Measurements from ENCODE around the gene GPN1. TPM values are rescaled to one million over a fixed set of nuclear protein-coding genes. Genes with fewer than 3 reads are reported as not detected.

GPN1 gene
- total and polyA plus RNA-seq, 2 of the 8 experiments (the other 6 are each of a cell fraction or from before 2014, with no cell fraction given) = 38.7 to 43.5 TPM

DNA sequence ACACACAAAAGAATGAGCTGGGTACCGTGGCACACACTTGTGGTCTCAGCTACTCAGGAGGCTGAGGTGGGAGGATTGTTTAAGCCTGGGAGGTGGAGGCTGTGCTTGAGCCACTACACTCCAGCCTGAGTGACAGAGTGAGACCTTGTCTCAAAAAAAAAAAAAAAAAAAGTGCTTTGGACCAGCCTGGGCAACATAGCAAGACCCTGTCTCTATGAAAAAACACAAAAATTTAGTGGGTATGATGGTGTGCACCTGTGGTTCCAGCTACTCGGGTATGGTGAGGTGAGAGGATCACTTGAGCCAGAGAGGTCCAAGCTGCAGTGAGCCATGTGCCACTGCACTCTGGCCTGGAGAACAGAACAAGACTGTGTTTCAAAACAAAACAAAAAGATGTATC lies 35.6 kb upstream of the GPN1 start (continued):
- TF ChIP-seq GABPA (IDR thresholded peaks at IDR 0.05; ENCODE audit: borderline replicate concordance, insufficient read depth, low read length) = no peak
- no peak for TF ChIP-seq SRF (IDR thresholded peaks at IDR 0.05; ENCODE audit: low read depth, low read length)
- TF ChIP-seq SP1 (IDR thresholded peaks at IDR 0.05; ENCODE audit: low read depth, low read length) = no peak
- no peak for TF ChIP-seq SP4 (IDR thresholded peaks at IDR 0.05; ENCODE audit: low read length)
- TF ChIP-seq YY1 (IDR thresholded peaks at IDR 0.05; ENCODE audit: low read depth, low read length) = no peak
- no peak for TF ChIP-seq TAF1 (IDR thresholded peaks at IDR 0.05; ENCODE audit: low read depth, low read length)
- TF ChIP-seq NANOG (IDR thresholded peaks at IDR 0.05; ENCODE audit: insufficient read depth, low read depth, low read length, poor library complexity, severe bottlenecking) = no peak
- no peak for TF ChIP-seq SIRT6 (IDR thresholded peaks at IDR 0.05; ENCODE audit: low read length)
- no peak for TF ChIP-seq CEBPB (IDR thresholded peaks at IDR 0.05; ENCODE audit: low read depth, low read length)
- no peak for TF ChIP-seq RAD21 (IDR thresholded peaks at IDR 0.05 in 1 of 2, conservative IDR thresholded peaks at IDR 0.05 in 1 of 2; ENCODE audit: low read depth in 2 of 2, low read length in 2 of 2)
- TF ChIP-seq CREB1 (IDR thresholded peaks at IDR 0.05) = no peak
